Activated T-cell treated with anti-CD3 and anti-CD28 coated beads, Interleukin-2, amount 50 U/mL, for 48 hours (primary cell): ENCODE results near the gene MYO15B.

Source experiments
- DNase-seq, 2 experiments: peaks; one replicate each; pipeline ENCODE4 v3.0.0-alpha.2; 2020

Gene MYO15B

DNA sequence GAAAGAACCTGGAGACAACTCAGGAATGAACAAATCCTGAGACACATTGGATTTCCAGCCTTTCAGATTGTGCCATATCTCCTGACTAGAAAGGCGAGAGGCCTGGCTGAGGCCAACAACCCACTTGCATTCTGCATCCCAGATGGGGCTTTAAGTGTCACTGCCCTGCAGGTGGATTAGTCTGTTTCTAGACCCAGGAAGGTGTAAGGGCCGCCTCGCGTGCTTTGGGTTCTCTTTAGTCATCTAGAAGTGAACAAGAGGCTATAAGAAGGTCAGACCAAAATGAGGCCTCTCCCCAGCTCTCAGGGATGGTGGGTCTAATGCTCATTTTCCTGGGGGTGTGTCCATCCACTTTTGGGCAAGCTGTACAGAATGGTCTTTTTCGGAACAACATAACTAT lies 84.4 kb downstream of the MYO15B start:
- no peak for DNase-seq

- no peak for DNase-seq
Measured at GRCh38 chr17:75673487-75673886, 85.9 kb downstream of the MYO15B start.
